KMS-11 (cell line): ENCODE results near the gene GTSE1.

Experiments
- H2AFZ ChIP-seq: fragments of 200-600 bp; sonication (generic); 2 replicates; pipeline ENCODE4 v1.6.1; 2016; ENCODE audit warnings: antibody characterized with exemption, mixed run types, low read depth
- H3K27ac ChIP-seq: fragments of 200-600 bp; sonication (generic); 2 replicates; pipeline ENCODE4 v1.6.1; 2016; ENCODE audit warnings: mild to moderate bottlenecking, mixed run types
- H3K27me3 ChIP-seq: fragments of 200-600 bp; sonication (generic); 2 replicates; pipeline ENCODE4 v1.6.1; 2017; ENCODE audit warnings: mild to moderate bottlenecking, low read depth, mixed run types, moderate library complexity; ENCODE audit not compliant: insufficient read depth
- H3K36me3 ChIP-seq: fragments of 200-600 bp; sonication (generic); 2 replicates; pipeline ENCODE4 v1.6.1; 2017; ENCODE audit warnings: mild to moderate bottlenecking, mixed run types; ENCODE audit not compliant: insufficient read depth
- H3K4me1 ChIP-seq: fragments of 200-600 bp; sonication (generic); 2 replicates; pipeline ENCODE4 v1.6.1; 2016; ENCODE audit warnings: mild to moderate bottlenecking, low read depth, mixed run types; ENCODE audit not compliant: poor library complexity, severe bottlenecking
- H3K4me2 ChIP-seq: fragments of 200-600 bp; sonication (generic); 2 replicates; pipeline ENCODE4 v1.7.0; 2016; ENCODE audit warnings: mild to moderate bottlenecking, mixed run types
- H3K4me3 ChIP-seq: fragments of 200-600 bp; sonication (generic); IDR thresholded peaks from 2 replicates; pipeline ENCODE4 v1.6.1; 2017; ENCODE audit warnings: low read depth, low read length, mixed read lengths; ENCODE audit not compliant: insufficient read depth
- H3K79me2 ChIP-seq: fragments of 200-600 bp; sonication (generic); 2 replicates; pipeline ENCODE4 v1.6.1; 2016; ENCODE audit warnings: low read depth, mixed run types; ENCODE audit not compliant: insufficient read depth
- H3K9ac ChIP-seq: fragments of 200-600 bp; sonication (generic); 2 replicates; pipeline ENCODE4 v1.6.1; 2016; ENCODE audit warnings: mild to moderate bottlenecking, mixed run types
- H4K20me1 ChIP-seq: fragments of 200-600 bp; sonication (generic); 2 replicates; pipeline ENCODE4 v1.6.1; 2016; ENCODE audit warnings: mild to moderate bottlenecking, mixed run types; ENCODE audit not compliant: insufficient read depth
- CTCF ChIP-seq: fragments of 200-600 bp; sonication (generic); conservative IDR thresholded peaks from 2 replicates; pipeline ENCODE4 v1.6.1; 2017; ENCODE audit warnings: low read depth, mild to moderate bottlenecking, antibody characterized with exemption, low read length, moderate library complexity, mixed read lengths

GTSE1 gene

GRCh38 chr22:46355369-46355995, 58.8 kb downstream of the GTSE1 start:
- H3K27ac ChIP-seq: no peak overlapping the region
- H2AFZ ChIP-seq: no peak overlapping the region
- H3K4me3 ChIP-seq: no peak overlapping the region
- no peaks in the 10 kb centered on the region for H3K79me2 ChIP-seq
- no peak overlapping the region for H3K4me2 ChIP-seq
- H3K36me3 ChIP-seq: no peaks in the 10 kb centered on the region
- no peaks in the 10 kb centered on the region for H3K27me3 ChIP-seq
- no peaks in the 10 kb centered on the region for H4K20me1 ChIP-seq
- peak; percentile 79 for TF ChIP-seq CTCF
- no peaks in the 10 kb centered on the region for H3K4me1 ChIP-seq
- H3K9ac ChIP-seq: no peak overlapping the region

GRCh38 chr22:46355996-46356471, 59.4 kb downstream of the GTSE1 start:
- Histone ChIP-seq H3K27me3 (no peaks in the 10 kb centered on the region), H2AFZ (no peak overlapping the region), H3K4me2 (no peak overlapping the region), H4K20me1 (no peaks in the 10 kb centered on the region), H3K27ac (no peak overlapping the region), H3K79me2 (no peaks in the 10 kb centered on the region), H3K9ac (no peak overlapping the region), H3K4me3 (no peak overlapping the region), H3K36me3 (no peaks in the 10 kb centered on the region), H3K4me1 (no peaks in the 10 kb centered on the region)
- TF ChIP-seq CTCF: no peak

- Histone ChIP-seq H3K36me3 (no peaks in the 10 kb centered on the region), H2AFZ (no peak overlapping the region), H4K20me1 (no peaks in the 10 kb centered on the region), H3K4me3 (no peak overlapping the region), H3K27me3 (no peaks in the 10 kb centered on the region), H3K4me2 (no peak overlapping the region), H3K9ac (no peak overlapping the region), H3K79me2 (no peaks in the 10 kb centered on the region), H3K27ac (no peak overlapping the region), H3K4me1 (no peaks in the 10 kb centered on the region)
- TF ChIP-seq CTCF: no peak
Measured at GRCh38 chr22:46356496-46357480, 60.1 kb downstream of the GTSE1 start.

- Histone ChIP-seq H3K79me2 (no peaks in the 10 kb centered on the region), H3K27ac (no peak overlapping the region), H2AFZ (no peak overlapping the region), H3K4me2 (no peak overlapping the region), H3K4me3 (no peak overlapping the region), H3K27me3 (no peaks in the 10 kb centered on the region), H3K4me1 (no peaks in the 10 kb centered on the region), H4K20me1 (no peaks in the 10 kb centered on the region), H3K36me3 (no peaks in the 10 kb centered on the region), H3K9ac (no peak overlapping the region)
- TF ChIP-seq CTCF: no peak
Measured at GRCh38 chr22:46357711-46358520, 61.2 kb downstream of the GTSE1 start.
